H9 (cell line): ENCODE data around the gene SETD4. TPM values are rescaled to one million over a fixed set of nuclear protein-coding genes. Genes with fewer than 3 reads are reported as not detected.

Source experiments
- DNase-seq: peaks from one replicate; pipeline ENCODE4 v3.0.0-alpha.2; 2017
- H2AFZ ChIP-seq: one replicate; pipeline ENCODE4 v1.6.1; 2013; ENCODE audit warnings: mild to moderate bottlenecking, low read length, control low read depth, moderate library complexity
- H2AK5ac ChIP-seq: 2 replicates; pipeline ENCODE4 v1.6.1; 2013; ENCODE audit warnings: low read length, control low read depth, mixed read lengths; ENCODE audit not compliant: insufficient read length
- H2BK120ac ChIP-seq: one replicate; pipeline ENCODE4 v1.6.1; 2013; ENCODE audit warnings: low read depth, mild to moderate bottlenecking, low read length, control low read depth, inconsistent platforms; ENCODE audit not compliant: poor library complexity, severe bottlenecking
- H2BK12ac ChIP-seq: 2 replicates; pipeline ENCODE4 v1.6.1; 2013; ENCODE audit warnings: low read length, control low read depth, mixed read lengths, low read depth; ENCODE audit not compliant: insufficient read length
- H2BK15ac ChIP-seq: 2 replicates; pipeline ENCODE4 v1.6.1; 2013; ENCODE audit warnings: low read depth, low read length, control low read depth
- H2BK20ac ChIP-seq: one replicate; pipeline ENCODE4 v1.6.1; 2013; ENCODE audit warnings: low read depth, mild to moderate bottlenecking, low read length, control low read depth, inconsistent platforms; ENCODE audit not compliant: poor library complexity, severe bottlenecking
- H2BK5ac ChIP-seq: 2 replicates; pipeline ENCODE4 v1.6.1; 2013; ENCODE audit warnings: low read length, control low read depth, mixed read lengths; ENCODE audit not compliant: insufficient read length
- H3K14ac ChIP-seq: 2 replicates; pipeline ENCODE4 v1.6.1; 2013; ENCODE audit warnings: low read length, control low read depth; ENCODE audit not compliant: insufficient read depth
- H3K18ac ChIP-seq: 2 replicates; pipeline ENCODE4 v1.6.1; 2013; ENCODE audit warnings: low read depth, mild to moderate bottlenecking, mixed read lengths, low read length, control low read depth; ENCODE audit not compliant: insufficient read length
- H3K23ac ChIP-seq: 2 replicates; pipeline ENCODE4 v1.6.1; 2013; ENCODE audit warnings: low read length, control low read depth, mixed read lengths, low read depth; ENCODE audit not compliant: insufficient read length
- H3K23me2 ChIP-seq: 2 replicates; pipeline ENCODE4 v1.6.1; 2013; ENCODE audit warnings: low read depth, mild to moderate bottlenecking, mixed read lengths, low read length, control low read depth; ENCODE audit not compliant: insufficient read length, poor library complexity, severe bottlenecking
- H3K27ac ChIP-seq: 2 replicates; pipeline ENCODE4 v1.5.1; 2013; ENCODE audit warnings: low read length, control low read depth, mixed read lengths, low read depth; ENCODE audit not compliant: insufficient read length
- H3K27me3 ChIP-seq: 2 replicates; pipeline ENCODE4 v1.6.1; 2013; ENCODE audit warnings: low read length, control low read depth, inconsistent platforms; ENCODE audit not compliant: insufficient read depth
- H3K4ac ChIP-seq: 2 replicates; pipeline ENCODE4 v1.6.1; 2013; ENCODE audit warnings: low read depth, mild to moderate bottlenecking, control low read depth, inconsistent platforms, low read length, moderate library complexity
- H3K4me1 ChIP-seq: 2 replicates; pipeline ENCODE4 v1.6.1; 2013; ENCODE audit warnings: low read length, control low read depth, inconsistent platforms; ENCODE audit not compliant: insufficient read depth
- H3K4me2 ChIP-seq: 2 replicates; pipeline ENCODE4 v1.6.1; 2013; ENCODE audit warnings: low read length, control low read depth, mixed read lengths; ENCODE audit not compliant: insufficient read length, insufficient read depth
- H3K56ac ChIP-seq: 2 replicates; pipeline ENCODE4 v1.6.1; 2013; ENCODE audit warnings: low read depth, mild to moderate bottlenecking, mixed read lengths, low read length, control low read depth; ENCODE audit not compliant: insufficient read length
- H3K79me1 ChIP-seq: 2 replicates; pipeline ENCODE4 v1.6.1; 2013; ENCODE audit warnings: low read depth, mild to moderate bottlenecking, moderate library complexity, low read length, control low read depth, inconsistent platforms; ENCODE audit not compliant: insufficient read depth, poor library complexity, severe bottlenecking
- H3K79me2 ChIP-seq: 2 replicates; pipeline ENCODE4 v1.6.1; 2013; ENCODE audit warnings: low read length, control low read depth, inconsistent platforms; ENCODE audit not compliant: insufficient read depth
- H3K9ac ChIP-seq: 2 replicates; pipeline ENCODE4 v1.6.1; 2013; ENCODE audit warnings: low read length, control low read depth, mixed read lengths; ENCODE audit not compliant: insufficient read length; ENCODE audit errors: extremely low read depth
- H3K9me3 ChIP-seq: one replicate; pipeline ENCODE4 v1.6.1; 2013; ENCODE audit warnings: low read depth, low read length, inconsistent platforms; ENCODE audit not compliant: control insufficient read depth
- H3T11ph ChIP-seq: one replicate; pipeline ENCODE4 v1.6.1; 2013; ENCODE audit warnings: mild to moderate bottlenecking, low read length, control low read depth, inconsistent platforms
- H4K20me1 ChIP-seq: one replicate; pipeline ENCODE4 v1.6.1; 2013; ENCODE audit not compliant: control insufficient read depth, insufficient read length, insufficient read depth
- H4K5ac ChIP-seq: 2 replicates; pipeline ENCODE4 v1.6.1; 2013; ENCODE audit warnings: low read depth, mild to moderate bottlenecking, mixed read lengths, low read length, control low read depth; ENCODE audit not compliant: insufficient read length
- H4K8ac ChIP-seq: replicated peaks from 2 replicates; pipeline ENCODE4 v1.6.1; 2013; ENCODE audit warnings: low read length, control low read depth, mixed read lengths, low read depth; ENCODE audit not compliant: insufficient read length
- H4K91ac ChIP-seq: 2 replicates; pipeline ENCODE4 v1.6.1; 2013; ENCODE audit warnings: low read depth, mild to moderate bottlenecking, moderate library complexity, mixed read lengths, low read length, control low read depth; ENCODE audit not compliant: insufficient read length
- H3K27ac Mint-ChIP-seq, 3 experiments: 2 replicates in 2 of 3; 3 replicates in 1 of 3; pipeline ENCODE4 v1.8.0; 2020 to 2021; ENCODE audit warnings: mixed read lengths in 3 of 3, mild to moderate bottlenecking in 1 of 3, moderate library complexity in 1 of 3
- H3K27me3 Mint-ChIP-seq: 2 replicates; pipeline ENCODE4 v1.8.0; 2021; ENCODE audit warnings: low read depth, mild to moderate bottlenecking, moderate library complexity, mixed read lengths
- H3K36me3 Mint-ChIP-seq, 3 experiments: 2 replicates in 2 of 3; 3 replicates in 1 of 3; pipeline ENCODE4 v1.8.0; 2020 to 2021; ENCODE audit warnings: low read depth in 3 of 3, mixed read lengths in 3 of 3; ENCODE audit not compliant: insufficient read depth in 1 of 3
- H3K4me1 Mint-ChIP-seq, 2 experiments: 2 replicates each; pipeline ENCODE4 v1.8.0; 2020; ENCODE audit warnings: mixed read lengths in 2 of 2
- H3K4me3 Mint-ChIP-seq, 2 experiments: 2 replicates in 1 of 2; 3 replicates in 1 of 2; pipeline ENCODE4 v1.8.0; 2020 to 2021; ENCODE audit warnings: mild to moderate bottlenecking in 2 of 2, mixed read lengths in 2 of 2, moderate library complexity in 1 of 2
- H3K9me3 Mint-ChIP-seq, 2 experiments: 2 replicates in 1 of 2; 3 replicates in 1 of 2; pipeline ENCODE4 v1.8.0; 2020; ENCODE audit warnings: mild to moderate bottlenecking in 2 of 2, mixed read lengths in 2 of 2, moderate library complexity in 1 of 2
- CTCF ChIP-seq: fragments of 200-600 bp; sonication (generic); conservative IDR thresholded peaks from 3 replicates; pipeline ENCODE4 v1.8.0; 2021; ENCODE audit warnings: antibody characterized with exemption, mild to moderate bottlenecking
- WGBS: extraction: QIAGEN DNeasy Blood & Tissue Kit; methylation state at CpG from one replicate; pipeline ENCODE4 v1.1.7; 2013; ENCODE audit warnings: missing lambda C conversion rate, low lambda C conversion rate, mixed read lengths; ENCODE audit not compliant: insufficient read length; ENCODE audit errors: extremely low coverage; 5-methylcytosine and 5-hydroxymethylcytosine counted together
- total RNA-seq: library from RNA; stranded (reverse); gene quantifications from 2 replicates; pipeline ENCODE4 v1.2.1, GENCODE V29; 2021

SETD4 gene
- total RNA-seq, 1 experiment from 2014 or later = 52.5 TPM

GRCh38 chr21:36104317-36105300, 44.3 kb upstream of the SETD4 start:
- H3K27ac Mint-ChIP-seq = peak overlapping the region; percentile 40 to 78 (median 75)
- peak overlapping the region; percentile 97 for H3K4me2 ChIP-seq

More at GRCh38 chr21:36104317-36105300, 44.3 kb upstream of the SETD4 start:
- H3K4me1 Mint-ChIP-seq = peaks cover 55 to 70% of the 10 kb centered on the region in 2 experiments
- peak; percentile 88 for TF ChIP-seq CTCF
- H3K9ac ChIP-seq = peak overlapping the region; percentile 98
- no peaks in the 10 kb centered on the region for H3K27me3 ChIP-seq
- H3K27ac ChIP-seq = peak overlapping the region; percentile 85
- H4K20me1 ChIP-seq = no peaks in the 10 kb centered on the region
- no peaks in the 10 kb centered on the region; the same call in 1 of the 2 replicates for H3K27me3 Mint-ChIP-seq
- H4K8ac ChIP-seq = no peak overlapping the region
- peaks cover 8% of the 10 kb centered on the region for H3K23me2 ChIP-seq
- H3K56ac ChIP-seq = peak overlapping the region; percentile 89
- no peak overlapping the region for H2BK15ac ChIP-seq
- peaks cover 3% of the 10 kb centered on the region; the same call in 1 of the 2 replicates for H3K4me1 ChIP-seq
- H3K14ac ChIP-seq = peak overlapping the region; percentile 93; the same call in 1 of the 2 replicates
- peak overlapping the region; percentile 92 for H4K5ac ChIP-seq
- H2BK20ac ChIP-seq = peak overlapping the region; percentile 96
- peak overlapping the region; percentile 74 for H2BK12ac ChIP-seq
- DNase-seq = peak; percentile 72
- no peak overlapping the region for H3T11ph ChIP-seq
- H2BK5ac ChIP-seq = peak overlapping the region; percentile 93
- no peak overlapping the region for H2AK5ac ChIP-seq
- peak overlapping the region; percentile 40 for H3K23ac ChIP-seq
- no peak overlapping the region for H2BK120ac ChIP-seq
- H3K4me3 Mint-ChIP-seq = peak overlapping the region; percentile 83 to 89
- WGBS = no CpG with 5 or more reads among the region's 29 CpGs
- H3K9me3 Mint-ChIP-seq = peaks cover 8 to 20% of the 10 kb centered on the region in 2 experiments
- H3K9me3 ChIP-seq = no peaks in the 10 kb centered on the region
- H3K4ac ChIP-seq = no peak overlapping the region; the same call in 1 of the 2 replicates
- H3K18ac ChIP-seq = peak overlapping the region; percentile 83
- no peak overlapping the region for H4K91ac ChIP-seq
- H3K36me3 Mint-ChIP-seq = peaks cover 25 to 32% (median 31%) of the 10 kb centered on the region in 3 experiments
- peak overlapping the region; percentile 78 for H2AFZ ChIP-seq
- H3K79me2 ChIP-seq = peaks cover 3% of the 10 kb centered on the region; the same call in 1 of the 2 replicates
- no peaks in the 10 kb centered on the region for H3K79me1 ChIP-seq
